ENCODE data around the gene PLCB3. TPM values are rescaled to one million over a fixed set of nuclear protein-coding genes. Genes with fewer than 3 reads are reported as not detected.

The PLCB3 gene
- total RNA-seq, 1 experiment from 2014 or later: 45.3 TPM

DNA sequence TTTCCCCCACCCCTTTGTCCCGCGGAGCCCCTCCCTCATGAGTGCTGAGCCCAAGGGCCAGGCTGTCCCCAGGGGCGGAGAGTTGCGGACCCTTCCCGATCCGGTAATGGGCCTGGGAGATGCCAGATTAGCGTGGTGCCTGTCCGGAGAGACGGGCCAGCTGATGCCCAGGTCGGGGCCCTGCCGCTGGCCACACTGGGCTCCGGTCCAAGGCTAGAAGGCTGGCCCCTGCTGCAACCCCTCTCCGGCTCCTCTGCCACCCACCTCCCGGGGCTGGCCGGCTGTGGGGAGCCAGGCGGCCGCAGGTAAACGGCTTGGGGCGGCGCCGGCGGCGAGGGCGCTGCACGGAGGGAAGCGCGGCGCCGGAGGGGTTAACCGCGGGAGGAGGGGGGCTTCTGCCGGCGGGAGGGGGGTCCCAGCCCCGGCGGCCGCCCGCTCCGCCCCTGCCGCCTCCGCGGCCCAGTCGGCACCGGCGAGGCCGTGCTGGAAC, 40.0 kb downstream of the PLCB3 start, which contains the start of gene KCNK4:
Gene KCNK4, plus strand, starts transcription at position 41 of the 490 bp plus-strand sequence. CDS start 1,717 bp downstream, outside the sequence.
- H3K27me3 ChIP-seq (replicated peaks; ENCODE audit: insufficient read depth, low read depth, low read length, poor library complexity): peaks cover 35% of the 10 kb centered on the region
- TF ChIP-seq, protein P1, sequence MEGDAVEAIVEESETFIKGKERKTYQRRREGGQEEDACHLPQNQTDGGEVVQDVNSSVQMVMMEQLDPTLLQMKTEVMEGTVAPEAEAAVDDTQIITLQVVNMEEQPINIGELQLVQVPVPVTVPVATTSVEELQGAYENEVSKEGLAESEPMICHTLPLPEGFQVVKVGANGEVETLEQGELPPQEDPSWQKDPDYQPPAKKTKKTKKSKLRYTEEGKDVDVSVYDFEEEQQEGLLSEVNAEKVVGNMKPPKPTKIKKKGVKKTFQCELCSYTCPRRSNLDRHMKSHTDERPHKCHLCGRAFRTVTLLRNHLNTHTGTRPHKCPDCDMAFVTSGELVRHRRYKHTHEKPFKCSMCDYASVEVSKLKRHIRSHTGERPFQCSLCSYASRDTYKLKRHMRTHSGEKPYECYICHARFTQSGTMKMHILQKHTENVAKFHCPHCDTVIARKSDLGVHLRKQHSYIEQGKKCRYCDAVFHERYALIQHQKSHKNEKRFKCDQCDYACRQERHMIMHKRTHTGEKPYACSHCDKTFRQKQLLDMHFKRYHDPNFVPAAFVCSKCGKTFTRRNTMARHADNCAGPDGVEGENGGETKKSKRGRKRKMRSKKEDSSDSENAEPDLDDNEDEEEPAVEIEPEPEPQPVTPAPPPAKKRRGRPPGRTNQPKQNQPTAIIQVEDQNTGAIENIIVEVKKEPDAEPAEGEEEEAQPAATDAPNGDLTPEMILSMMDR (conservative IDR thresholded peaks at IDR 0.05; ENCODE audit: low read depth, low read length): no peak
- no peak for TF ChIP-seq EZH2 (IDR thresholded peaks at IDR 0.05; ENCODE audit: borderline replicate concordance, low read depth, low read length, poor library complexity, severe bottlenecking)
- BruUV-seq (replicated peaks): no TSS peak
- ChIA-PET POLR2A (ENCODE audit: low non-redundant PET) (no interaction called here), CTCF (interaction anchor here (1.5 kb wide), 1 partner anchor 10 kb away, joined by 5 read pairs; no protein-coding TSS in a partner anchor)
- peak within 1 kb of the TSS; percentile 46 for H3K4me3 ChIP-seq (ENCODE audit: low read depth, low read length, poor library complexity, severe bottlenecking)
- H3K4me1 ChIP-seq (ENCODE audit: insufficient read depth, low read length, poor library complexity, severe bottlenecking): peaks cover 12% of the 10 kb centered on the region
- H3K27ac ChIP-seq (ENCODE audit: low read depth, low read length, poor library complexity, severe bottlenecking): no peak within 1 kb of the TSS
- H3K36me3 ChIP-seq (ENCODE audit: insufficient read depth, low read length, poor library complexity, severe bottlenecking): no peaks in the 10 kb centered on the region
- no peaks in the 10 kb centered on the region for H3K9me3 ChIP-seq (ENCODE audit: low read depth, low read length, poor library complexity, severe bottlenecking)
- intact Hi-C loops (cut with micrococcal nuclease; ENCODE audit: unreplicated experiment): no loop called here
- DNase-seq (ENCODE audit: low spot score): no peak

DNA sequence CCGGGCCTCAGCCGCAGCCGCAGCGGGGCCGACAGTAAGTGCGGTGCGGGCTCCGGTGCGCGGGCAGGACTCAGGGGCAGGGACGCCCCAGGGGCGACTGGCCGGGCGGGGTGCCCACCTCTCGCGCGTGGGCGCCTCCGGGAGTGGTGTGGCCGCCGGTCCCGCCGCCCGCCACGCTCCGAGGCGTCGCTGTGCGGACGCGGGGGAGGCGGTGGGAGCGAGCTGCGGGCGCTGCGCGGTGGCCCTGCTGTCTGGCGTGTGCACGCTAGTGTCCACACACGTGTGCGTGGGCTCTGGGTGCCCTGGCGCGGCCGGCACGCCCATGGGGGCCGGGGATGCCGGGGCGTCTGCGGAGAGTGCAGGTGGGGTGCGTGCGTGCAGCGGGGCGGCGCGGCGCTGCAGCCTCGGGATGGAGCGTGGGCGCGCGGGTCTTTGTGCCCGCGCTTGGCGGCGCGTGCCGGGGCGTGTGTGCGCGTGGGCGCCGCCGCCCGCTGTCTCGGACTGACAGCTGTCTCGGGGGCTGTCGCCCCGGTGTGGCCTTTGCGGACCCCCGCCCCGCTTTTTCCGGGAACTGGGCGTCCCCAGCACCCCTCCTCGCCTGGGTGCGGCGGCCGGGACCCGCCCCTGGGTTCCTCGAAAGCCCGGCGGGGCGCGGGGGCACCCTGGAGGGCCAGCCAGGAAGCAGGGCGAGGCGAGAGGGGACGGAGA, 40.6 kb downstream of the PLCB3 start:
- peaks cover 35% of the 10 kb centered on the region for H3K27me3 ChIP-seq (replicated peaks; ENCODE audit: insufficient read depth, low read depth, low read length, poor library complexity)
- DNase-seq (ENCODE audit: low spot score): no peak
- ChIA-PET CTCF (interaction anchor here (1.5 kb wide), 1 partner anchor 9 kb away, joined by 5 read pairs; no protein-coding TSS in a partner anchor), POLR2A (ENCODE audit: low non-redundant PET) (no interaction called here)
- peaks cover 8% of the 10 kb centered on the region for H3K4me1 ChIP-seq (ENCODE audit: insufficient read depth, low read length, poor library complexity, severe bottlenecking)
- no peak overlapping the region for H3K27ac ChIP-seq (ENCODE audit: low read depth, low read length, poor library complexity, severe bottlenecking)
- peak overlapping the region; percentile 46 for H3K4me3 ChIP-seq (ENCODE audit: low read depth, low read length, poor library complexity, severe bottlenecking)
- no peaks in the 10 kb centered on the region for H3K9me3 ChIP-seq (ENCODE audit: low read depth, low read length, poor library complexity, severe bottlenecking)
- H3K36me3 ChIP-seq (ENCODE audit: insufficient read depth, low read length, poor library complexity, severe bottlenecking): no peaks in the 10 kb centered on the region
- TF ChIP-seq, protein P1 (conservative IDR thresholded peaks at IDR 0.05; ENCODE audit: low read depth, low read length): no peak
- TF ChIP-seq EZH2 (IDR thresholded peaks at IDR 0.05; ENCODE audit: borderline replicate concordance, low read depth, low read length, poor library complexity, severe bottlenecking): peak; percentile 83
- no TSS peak for BruUV-seq (replicated peaks)
- intact Hi-C loops (cut with micrococcal nuclease; ENCODE audit: unreplicated experiment): no loop called here

DNA sequence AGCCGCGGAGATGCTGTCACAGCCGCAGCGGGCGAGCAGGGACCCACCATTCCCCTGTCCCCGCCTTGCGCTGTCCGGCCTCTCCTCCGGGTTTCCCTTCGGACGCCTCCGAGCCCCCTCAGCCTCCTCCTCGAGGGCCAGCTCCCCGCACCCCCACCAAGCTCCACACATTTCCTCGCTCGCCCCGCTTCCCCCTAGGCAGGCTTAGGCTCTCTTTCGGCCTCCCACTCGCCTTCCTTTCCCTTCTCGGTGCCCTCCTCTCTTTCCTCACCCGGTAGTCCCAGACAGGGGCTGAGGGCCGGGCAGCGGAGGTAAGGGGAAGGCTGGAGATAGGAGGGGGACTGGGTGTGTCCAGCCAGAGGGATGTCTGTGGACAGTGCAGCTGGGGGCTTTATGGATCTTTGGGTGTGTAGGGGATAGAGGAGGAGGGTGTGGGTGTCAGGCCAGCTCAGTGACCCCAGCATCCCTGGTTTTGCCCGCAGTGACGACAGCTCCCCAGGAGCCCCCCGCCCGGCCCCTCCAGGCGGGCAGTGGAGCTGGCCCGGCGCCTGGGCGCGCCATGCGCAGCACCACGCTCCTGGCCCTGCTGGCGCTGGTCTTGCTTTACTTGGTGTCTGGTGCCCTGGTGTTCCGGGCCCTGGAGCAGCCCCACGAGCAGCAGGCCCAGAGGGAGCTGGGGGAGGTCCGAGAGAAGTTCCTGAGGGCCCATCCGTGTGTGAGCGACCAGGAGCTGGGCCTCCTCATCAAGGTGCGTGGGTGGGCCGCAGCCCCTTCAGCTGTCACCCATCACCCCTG, 41.3 kb downstream of the PLCB3 start:
- intact Hi-C loops (cut with micrococcal nuclease; ENCODE audit: unreplicated experiment): no loop called here

More for the DNA sequence above, 41.3 kb downstream of the PLCB3 start:
- no peak for TF ChIP-seq EZH2 (IDR thresholded peaks at IDR 0.05; ENCODE audit: borderline replicate concordance, low read depth, low read length, poor library complexity, severe bottlenecking)
- TF ChIP-seq, protein P1 (conservative IDR thresholded peaks at IDR 0.05; ENCODE audit: low read depth, low read length): no peak
- H3K27me3 ChIP-seq (replicated peaks; ENCODE audit: insufficient read depth, low read depth, low read length, poor library complexity): peaks cover 35% of the 10 kb centered on the region
- ChIA-PET CTCF (interaction anchor here (0.6 kb wide), 1 partner anchor 353 kb away, joined by 7 read pairs; no protein-coding TSS in a partner anchor), POLR2A (ENCODE audit: low non-redundant PET) (no interaction called here)
- BruUV-seq (replicated peaks): no TSS peak
- no peaks in the 10 kb centered on the region for H3K36me3 ChIP-seq (ENCODE audit: insufficient read depth, low read length, poor library complexity, severe bottlenecking)
- no peak overlapping the region for H3K27ac ChIP-seq (ENCODE audit: low read depth, low read length, poor library complexity, severe bottlenecking)
- peak overlapping the region; percentile 46 for H3K4me3 ChIP-seq (ENCODE audit: low read depth, low read length, poor library complexity, severe bottlenecking)
- H3K4me1 ChIP-seq (ENCODE audit: insufficient read depth, low read length, poor library complexity, severe bottlenecking): peaks cover 8% of the 10 kb centered on the region
- no peaks in the 10 kb centered on the region for H3K9me3 ChIP-seq (ENCODE audit: low read depth, low read length, poor library complexity, severe bottlenecking)
- no peak for DNase-seq (ENCODE audit: low spot score)
